Left lung (tissue), 10 donors: Measurements from ENCODE around the gene SLC41A3. TPM values are rescaled to one million over a fixed set of nuclear protein-coding genes. Genes with fewer than 3 reads are reported as not detected.

Experiments used
- ATAC-seq: fragments of 200-7000 bp; cut with Tn5 transposase; one replicate; pipeline ENCODE4 v1.9.1; 2020; ENCODE audit warnings: moderate library complexity
- DNase-seq, 4 donors: peaks; one replicate each; pipeline ENCODE4 v3.0.0-alpha.2; 2013 to 2020
- H3K27ac ChIP-seq, 2 donors: fragments of 200-600 bp; sonication (generic) in 1 of 2; one replicate each; pipeline versions ENCODE4 v1.5.0 to v1.8.0; 2020 to 2021
- H3K27me3 ChIP-seq, 2 donors: fragments of 200-600 bp; sonication (generic) in 1 of 2; one replicate each; pipeline versions ENCODE4 v1.5.0 to v1.8.0; 2020 to 2021
- H3K36me3 ChIP-seq, 2 donors: fragments of 200-600 bp; sonication (generic) in 1 of 2; one replicate each; pipeline versions ENCODE4 v1.5.0 to v1.8.0; 2020 to 2021
- H3K4me1 ChIP-seq, 2 donors: fragments of 200-600 bp; one replicate each; pipeline ENCODE4 v1.8.0; 2021
- H3K4me3 ChIP-seq, 2 donors: fragments of 200-600 bp; sonication (generic) in 1 of 2; one replicate each; pipeline versions ENCODE4 v1.5.0 to v1.8.0; 2020 to 2021; ENCODE audit warnings: mild to moderate bottlenecking in 1 of 2
- H3K9me3 ChIP-seq, 2 donors: fragments of 200-600 bp; sonication (generic) in 1 of 2; one replicate each; pipeline versions ENCODE4 v1.5.0 to v1.8.0; 2020 to 2021
- CTCF ChIP-seq, 2 donors: fragments of 200-600 bp; sonication (generic) in 1 of 2; IDR thresholded peaks; one replicate each; pipeline versions ENCODE4 v1.5.0 to v1.8.0; 2021; ENCODE audit warnings: antibody characterized with exemption in 2 of 2
- intact Hi-C, 2 donors: fragments of 100-400 bp; cut with DNase I; formaldehyde crosslinking; loops; one replicate each; pipeline versions ENCODE4 v1.11.2 to v1.14.2; 2022
- polyA plus RNA-seq, 6 donors: library from polyadenylated mRNA; unstranded; fragments of 120-200 nt; gene quantifications; one replicate each; pipeline ENCODE4 v1.2.1, GENCODE V29; 2013; ENCODE audit not compliant: insufficient read length in 6 of 6
- total RNA-seq, 2 donors: library from RNA; stranded (reverse); fragmentation: NEBNext Ultra II Directional; extraction: Animal tissue kit (Norgen Biotek cat#: 25700); gene quantifications; one replicate each; pipeline ENCODE4 v1.2.1, GENCODE V29; 2021
- donor health status: DM: no; HTN: yes; CAD: no.
- donor health status: DM: no; HTN: no; CAD: no.

The SLC41A3 gene
- total and polyA plus RNA-seq, 8 donors, result 35.1 to 69.5 (median 59.0) TPM

GRCh38 chr3:126109146-126109879, 25.4 kb upstream of the SLC41A3 start:
- Histone ChIP-seq H3K4me3 (no peak overlapping the region), H3K27ac (no peak overlapping the region), H3K9me3 (no peaks in the 10 kb centered on the region), H3K4me1 (no peaks in the 10 kb centered on the region), H3K36me3 (no peaks in the 10 kb centered on the region), H3K27me3 (no peaks in the 10 kb centered on the region)
- TF ChIP-seq CTCF (IDR thresholded peaks at IDR 0.05), result no peak
- intact Hi-C loops, result no loop called here
- peak in 1 of 4 donors; percentile 50 for DNase-seq
- ATAC-seq, result no peak

GRCh38 chr3:126108676-126109050, 24.7 kb upstream of the SLC41A3 start:
- DNase-seq (no peak), ATAC-seq (no peak)
- H3K36me3 ChIP-seq, result no peaks in the 10 kb centered on the region
- H3K4me1 ChIP-seq, result no peaks in the 10 kb centered on the region
- H3K27ac ChIP-seq, result no peak overlapping the region
- H3K4me3 ChIP-seq, result no peak overlapping the region
- no peaks in the 10 kb centered on the region for H3K9me3 ChIP-seq
- intact Hi-C loops, result no loop called here
- no peaks in the 10 kb centered on the region for H3K27me3 ChIP-seq
- TF ChIP-seq CTCF (IDR thresholded peaks at IDR 0.05), result no peak

GRCh38 chr3:126107957-126108675, 24.2 kb upstream of the SLC41A3 start:
- DNase-seq (peak in 1 of 4 donors; percentile 57), ATAC-seq (no peak)
- Histone ChIP-seq H3K9me3 (no peaks in the 10 kb centered on the region), H3K4me3 (no peak overlapping the region), H3K27ac (no peak overlapping the region), H3K4me1 (no peaks in the 10 kb centered on the region), H3K36me3 (no peaks in the 10 kb centered on the region), H3K27me3 (no peaks in the 10 kb centered on the region)
- intact Hi-C loops, result no loop called here
- no peak for TF ChIP-seq CTCF (IDR thresholded peaks at IDR 0.05)

- no peaks in the 10 kb centered on the region for H3K36me3 ChIP-seq
- intact Hi-C loops, result no loop called here
- ATAC-seq, result no peak
Measured at GRCh38 chr3:126107203-126107939, 23.4 kb upstream of the SLC41A3 start.

More at GRCh38 chr3:126107203-126107939, 23.4 kb upstream of the SLC41A3 start:
- Histone ChIP-seq H3K9me3 (no peaks in the 10 kb centered on the region), H3K4me3 (no peak overlapping the region), H3K4me1 (no peaks in the 10 kb centered on the region), H3K27ac (no peak overlapping the region), H3K27me3 (no peaks in the 10 kb centered on the region)
- peak in 2 of 4 donors; percentile 25 to 63 for DNase-seq
- TF ChIP-seq CTCF (IDR thresholded peaks at IDR 0.05), result no peak
